MCF 10A (cell line): ENCODE data around the gene SYT13. TPM values are rescaled to one million over a fixed set of nuclear protein-coding genes. Genes with fewer than 3 reads are reported as not detected.

ENCODE experiments used
- BruUV-seq: library from RNA; stranded (reverse); fragments of 400-500 nt; replicated peaks from 2 replicates; lab custom pipeline; 2021; lab: Mats Ljungman, UMichigan
- CTCF ChIA-PET: fragments of 300-600 bp; sonication (Branson Sonifier 250); formaldehyde crosslinking; extraction: SDS; loops from one replicate; lab custom pipeline; 2021; ENCODE audit warnings: antibody characterized with exemption, inconsistent platforms; lab: Yijun Ruan, JAX
- POLR2A ChIA-PET: fragments of 300-600, 350-650 bp; sonication (Branson Sonifier 250); formaldehyde crosslinking; extraction: SDS; loops from one replicate; lab custom pipeline; 2020; ENCODE audit warnings: antibody characterized with exemption, inconsistent platforms; lab: Yijun Ruan, JAX
- DNase-seq: peaks from one replicate; pipeline ENCODE4 v3.0.0-alpha.2; 2018; ENCODE audit not compliant: unreplicated experiment
- H3K27ac Mint-ChIP-seq: one replicate; pipeline ENCODE4 v1.8.0; 2022; ENCODE audit warnings: mild to moderate bottlenecking, low read depth, mixed read lengths; ENCODE audit not compliant: unreplicated experiment
- H3K27me3 Mint-ChIP-seq: one replicate; pipeline ENCODE4 v1.8.0; 2022; ENCODE audit warnings: mixed read lengths; ENCODE audit not compliant: insufficient read depth, unreplicated experiment
- H3K36me3 Mint-ChIP-seq: one replicate; pipeline ENCODE4 v1.8.0; 2022; ENCODE audit warnings: mild to moderate bottlenecking, moderate library complexity, mixed read lengths; ENCODE audit not compliant: insufficient read depth, unreplicated experiment
- H3K4me1 Mint-ChIP-seq: one replicate; pipeline ENCODE4 v1.8.0; 2022; ENCODE audit warnings: mixed read lengths; ENCODE audit not compliant: insufficient read depth, unreplicated experiment
- H3K4me3 Mint-ChIP-seq: one replicate; pipeline ENCODE4 v1.8.0; 2022; ENCODE audit warnings: mild to moderate bottlenecking, moderate library complexity, mixed read lengths; ENCODE audit not compliant: unreplicated experiment
- H3K9me3 Mint-ChIP-seq: one replicate; pipeline ENCODE4 v1.8.0; 2022; ENCODE audit warnings: mixed read lengths; ENCODE audit not compliant: unreplicated experiment
- intact Hi-C: fragments of 100-400 bp; cut with micrococcal nuclease; formaldehyde crosslinking; loops from 2 replicates; pipeline ENCODE4 v1.14.1; 2022
- total RNA-seq: library from RNA; stranded (reverse); gene quantifications from 2 replicates; pipeline ENCODE4 v1.2.3, GENCODE V29; 2022
- TF ChIP-seq, protein P1 (sequence below): fragments of 200-600 bp; IDR thresholded peaks from one replicate; pipeline ENCODE4 v1.8.0; 2022; ENCODE audit warnings: antibody characterized with exemption, mild to moderate bottlenecking; ENCODE audit not compliant: unreplicated experiment

SYT13 gene
- total RNA-seq, 1 experiment from 2014 or later, result not detected

DNA sequence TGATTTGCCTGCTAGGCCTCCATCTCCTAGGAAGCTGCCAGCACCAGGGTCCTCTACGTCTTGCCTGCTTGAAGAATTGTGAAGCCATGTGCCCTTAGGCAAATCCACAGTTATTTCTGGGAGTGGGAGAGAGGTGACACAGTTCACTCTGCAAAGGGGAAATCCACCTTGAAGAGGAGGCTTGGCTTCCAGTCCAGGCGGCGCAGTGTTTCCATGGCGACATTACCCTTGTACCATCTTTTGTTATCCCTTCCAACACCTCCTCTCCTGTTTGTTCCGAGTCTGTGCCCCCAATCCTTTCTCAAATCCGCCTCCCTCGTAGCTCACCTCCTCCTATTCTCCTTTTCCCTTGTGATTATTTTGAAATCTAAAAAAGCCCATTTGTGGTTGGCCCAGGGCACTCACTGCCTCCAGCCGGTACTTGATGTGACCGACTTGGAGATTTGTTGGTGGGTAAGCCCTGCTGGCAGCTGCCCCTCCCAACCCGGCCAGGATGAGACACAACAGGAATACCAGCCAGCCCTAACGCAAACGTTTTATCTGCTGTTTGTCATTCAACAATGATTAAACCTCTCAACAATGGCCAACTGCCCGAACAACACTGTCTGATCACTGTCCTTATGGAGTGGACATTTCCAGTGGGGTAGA is 18.4 kb downstream of the SYT13 start:
- CTCF ChIA-PET, result interaction anchor here (0.7 to 0.8 kb wide), 2 partner anchors 133 to 1116 kb away, joined by 3 to 4 read pairs; no protein-coding TSS in a partner anchor
- DNase-seq, result no peak
- no peak overlapping the region for H3K4me3 Mint-ChIP-seq
- no peaks in the 10 kb centered on the region for H3K9me3 Mint-ChIP-seq
- no peaks in the 10 kb centered on the region for H3K36me3 Mint-ChIP-seq
- POLR2A ChIA-PET, result interaction anchor here (0.7 to 1.0 kb wide), 2 partner anchors 8 to 537 kb away, joined by 3 to 4 read pairs; no protein-coding TSS in a partner anchor
- no TSS peak for BruUV-seq
- TF ChIP-seq, protein P1, sequence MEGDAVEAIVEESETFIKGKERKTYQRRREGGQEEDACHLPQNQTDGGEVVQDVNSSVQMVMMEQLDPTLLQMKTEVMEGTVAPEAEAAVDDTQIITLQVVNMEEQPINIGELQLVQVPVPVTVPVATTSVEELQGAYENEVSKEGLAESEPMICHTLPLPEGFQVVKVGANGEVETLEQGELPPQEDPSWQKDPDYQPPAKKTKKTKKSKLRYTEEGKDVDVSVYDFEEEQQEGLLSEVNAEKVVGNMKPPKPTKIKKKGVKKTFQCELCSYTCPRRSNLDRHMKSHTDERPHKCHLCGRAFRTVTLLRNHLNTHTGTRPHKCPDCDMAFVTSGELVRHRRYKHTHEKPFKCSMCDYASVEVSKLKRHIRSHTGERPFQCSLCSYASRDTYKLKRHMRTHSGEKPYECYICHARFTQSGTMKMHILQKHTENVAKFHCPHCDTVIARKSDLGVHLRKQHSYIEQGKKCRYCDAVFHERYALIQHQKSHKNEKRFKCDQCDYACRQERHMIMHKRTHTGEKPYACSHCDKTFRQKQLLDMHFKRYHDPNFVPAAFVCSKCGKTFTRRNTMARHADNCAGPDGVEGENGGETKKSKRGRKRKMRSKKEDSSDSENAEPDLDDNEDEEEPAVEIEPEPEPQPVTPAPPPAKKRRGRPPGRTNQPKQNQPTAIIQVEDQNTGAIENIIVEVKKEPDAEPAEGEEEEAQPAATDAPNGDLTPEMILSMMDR, result no peak
- no peak overlapping the region for H3K27ac Mint-ChIP-seq
- H3K27me3 Mint-ChIP-seq, result peaks cover 35% of the 10 kb centered on the region
- H3K4me1 Mint-ChIP-seq, result peaks cover 10% of the 10 kb centered on the region
- intact Hi-C loops, result no loop called here

DNA sequence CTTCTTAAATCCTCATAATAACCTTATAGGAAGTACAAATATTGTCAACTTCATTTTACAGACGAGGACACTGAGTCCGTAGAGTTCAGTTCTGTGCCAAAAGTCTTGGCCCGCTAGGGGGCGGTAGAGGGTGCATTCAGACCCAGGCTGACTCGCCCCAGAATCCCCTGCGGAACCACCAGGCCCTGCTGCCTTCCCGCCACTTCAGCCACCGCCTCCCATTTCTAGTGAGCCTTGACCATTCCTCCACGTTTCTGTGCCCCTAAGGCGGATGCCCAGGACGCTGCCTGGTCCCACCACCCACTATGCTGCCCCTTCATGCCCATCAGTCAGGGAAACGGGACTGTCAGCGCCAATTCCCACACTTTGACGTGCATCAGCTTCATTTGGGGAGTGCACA is 19.1 kb downstream of the SYT13 start:
- no TSS peak for BruUV-seq
- POLR2A ChIA-PET, result interaction anchor here (1.0 to 1.3 kb wide), 3 partner anchors 8 to 15 kb away, joined by 3 to 6 read pairs (median 3); no protein-coding TSS in a partner anchor
- intact Hi-C loops, result no loop called here
- Mint-ChIP-seq H3K4me3 (no peak overlapping the region), H3K4me1 (peaks cover 10% of the 10 kb centered on the region), H3K9me3 (no peaks in the 10 kb centered on the region), H3K27ac (no peak overlapping the region), H3K27me3 (peaks cover 31% of the 10 kb centered on the region), H3K36me3 (no peaks in the 10 kb centered on the region)
- CTCF ChIA-PET, result interaction anchor here (0.7 to 0.8 kb wide), 2 partner anchors 133 to 1115 kb away, joined by 3 to 4 read pairs; no protein-coding TSS in a partner anchor
- DNase-seq, result no peak
- TF ChIP-seq, protein P1, result peak; percentile 23

- no peak for DNase-seq
- H3K36me3 Mint-ChIP-seq, result no peaks in the 10 kb centered on the region
- H3K4me1 Mint-ChIP-seq, result peaks cover 10% of the 10 kb centered on the region
- TF ChIP-seq, protein P1, result no peak
- POLR2A ChIA-PET, result interaction anchor here (1.1 to 1.3 kb wide), 2 partner anchors 9 to 14 kb away, joined by 3 to 6 read pairs; no protein-coding TSS in a partner anchor
- CTCF ChIA-PET, result interaction anchor here (0.5 kb wide), 1 partner anchor 1381 kb away, joined by 3 read pairs; no protein-coding TSS in a partner anchor
- peaks cover 27% of the 10 kb centered on the region for H3K27me3 Mint-ChIP-seq
- no TSS peak for BruUV-seq
- H3K4me3 Mint-ChIP-seq, result no peak overlapping the region
- no peak overlapping the region for H3K27ac Mint-ChIP-seq
- intact Hi-C loops, result no loop called here
- H3K9me3 Mint-ChIP-seq, result no peaks in the 10 kb centered on the region
These were observed 19.5 kb downstream of the SYT13 start for GRCh38 chr11:45266676-45267020.

DNA sequence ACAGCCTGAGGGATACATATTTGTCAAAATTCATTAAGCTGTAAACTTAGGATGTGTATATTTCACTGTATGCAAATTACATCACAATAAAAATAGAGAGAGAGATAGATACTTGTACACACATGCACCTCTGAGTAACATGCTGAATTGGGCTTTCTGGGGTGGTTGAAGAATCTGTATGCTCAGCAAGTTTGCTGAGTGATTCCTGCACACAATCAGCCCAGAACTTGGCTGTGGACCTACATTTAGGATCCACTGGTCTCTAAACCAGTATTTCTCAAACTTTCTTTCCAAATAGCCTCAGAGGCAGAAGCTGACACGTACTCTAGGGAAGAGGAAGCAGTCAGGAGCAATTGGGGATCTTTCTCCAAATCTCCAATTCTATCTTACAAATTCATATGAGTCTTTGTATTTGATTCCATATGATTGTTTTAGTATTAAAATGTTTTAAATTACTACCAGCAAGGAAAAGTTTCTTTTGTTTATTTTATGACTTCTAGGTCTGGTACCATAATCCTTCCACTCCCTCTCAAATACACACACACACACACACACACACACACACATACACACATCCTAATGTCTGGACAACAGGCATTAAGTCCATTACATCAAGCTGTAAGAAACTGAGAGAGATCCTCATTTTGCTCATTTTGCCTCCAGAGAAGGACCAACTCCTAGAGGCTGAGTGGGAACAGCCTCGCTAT is 20.0 kb downstream of the SYT13 start:
- intact Hi-C loops, result no loop called here
- BruUV-seq, result no TSS peak
- Mint-ChIP-seq H3K4me1 (peaks cover 10% of the 10 kb centered on the region), H3K9me3 (no peaks in the 10 kb centered on the region), H3K27me3 (peaks cover 22% of the 10 kb centered on the region), H3K36me3 (no peaks in the 10 kb centered on the region), H3K4me3 (no peak overlapping the region), H3K27ac (no peak overlapping the region)
- ChIA-PET CTCF (interaction anchor here (0.5 kb wide), 1 partner anchor 1382 kb away, joined by 3 read pairs; no protein-coding TSS in a partner anchor), POLR2A (interaction anchor here (1.0 to 1.3 kb wide), 4 partner anchors 8 to 155 kb away, joined by 3 to 6 read pairs (median 3); no protein-coding TSS in a partner anchor)
- no peak for DNase-seq
- TF ChIP-seq, protein P1, result no peak
